CD4-positive, alpha-beta T cell treated with Interleukin-6 for 4 hours (primary cell): ENCODE measurements around the gene FHOD3.
"Not testable (repeated sequence)": the region's sequence is repeated elsewhere in the genome, so short reads cannot be mapped to it uniquely, and the experiment has no call there.

ENCODE experiments used
- DNase-seq: peaks from one replicate; pipeline ENCODE4 v3.0.0-alpha.2; 2020; ENCODE audit warnings: mixed read lengths

Gene FHOD3

GRCh38 chr18:36454848-36455458 is 157.4 kb downstream of the FHOD3 start:
- DNase-seq: no peak

GRCh38 chr18:36455931-36456330 is 158.4 kb downstream of the FHOD3 start:
- DNase-seq: no peak

GRCh38 chr18:36456622-36457021 is 159.1 kb downstream of the FHOD3 start:
- no peak for DNase-seq

GRCh38 chr18:36457683-36458082 is 160.2 kb downstream of the FHOD3 start:
- DNase-seq: no peak

GRCh38 chr18:36458306-36458705 is 160.8 kb downstream of the FHOD3 start:
- no peak for DNase-seq

GRCh38 chr18:36459203-36459602 is 161.7 kb downstream of the FHOD3 start:
- DNase-seq: no peak

DNA sequence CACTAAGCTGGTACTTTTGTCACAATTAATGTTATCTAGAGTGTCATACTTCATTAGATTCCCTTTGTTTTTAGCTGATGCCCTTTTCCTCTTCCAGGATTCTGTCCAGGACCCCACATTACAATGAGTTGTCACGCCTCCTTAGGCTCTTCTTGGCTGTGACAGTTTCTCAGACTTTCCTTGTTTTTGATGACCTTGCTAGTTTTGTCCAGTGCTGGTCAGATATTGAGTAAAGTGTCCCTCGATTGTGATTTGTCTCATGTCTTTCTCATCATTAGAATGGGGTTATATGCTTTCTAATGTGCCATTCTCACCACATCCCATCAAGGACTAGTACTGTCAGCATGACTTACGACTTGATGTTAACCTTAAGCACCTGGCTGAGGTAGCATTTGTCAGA is 162.3 kb downstream of the FHOD3 start:
- no peak for DNase-seq

- DNase-seq: no peak
These were observed 162.9 kb downstream of the FHOD3 start for GRCh38 chr18:36460324-36460850.

- no peak for DNase-seq
These were observed 163.3 kb downstream of the FHOD3 start for GRCh38 chr18:36460854-36461253.

GRCh38 chr18:36461551-36461987 is 164.1 kb downstream of the FHOD3 start:
- no peak for DNase-seq

DNA sequence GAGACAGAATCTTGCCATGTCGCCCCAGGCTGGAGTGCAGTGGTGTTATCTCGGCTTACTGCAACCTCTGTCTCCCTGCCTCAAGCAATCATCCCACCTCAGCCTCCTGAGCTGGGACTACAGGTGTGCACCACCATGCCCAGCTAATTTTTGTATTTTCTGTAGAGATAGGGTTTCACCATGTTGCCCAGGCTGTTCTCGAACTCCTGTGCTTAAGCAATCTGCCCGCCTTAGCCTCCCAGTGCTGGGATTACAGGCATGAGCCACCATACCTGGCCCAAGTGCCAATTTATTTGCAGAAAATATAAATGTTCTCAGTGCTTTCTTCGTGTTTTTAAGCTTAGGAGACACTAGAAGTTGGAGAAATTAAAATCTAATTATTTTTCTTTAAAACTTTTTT is 166.0 kb downstream of the FHOD3 start:
- DNase-seq: not testable (repeated sequence)

DNA sequence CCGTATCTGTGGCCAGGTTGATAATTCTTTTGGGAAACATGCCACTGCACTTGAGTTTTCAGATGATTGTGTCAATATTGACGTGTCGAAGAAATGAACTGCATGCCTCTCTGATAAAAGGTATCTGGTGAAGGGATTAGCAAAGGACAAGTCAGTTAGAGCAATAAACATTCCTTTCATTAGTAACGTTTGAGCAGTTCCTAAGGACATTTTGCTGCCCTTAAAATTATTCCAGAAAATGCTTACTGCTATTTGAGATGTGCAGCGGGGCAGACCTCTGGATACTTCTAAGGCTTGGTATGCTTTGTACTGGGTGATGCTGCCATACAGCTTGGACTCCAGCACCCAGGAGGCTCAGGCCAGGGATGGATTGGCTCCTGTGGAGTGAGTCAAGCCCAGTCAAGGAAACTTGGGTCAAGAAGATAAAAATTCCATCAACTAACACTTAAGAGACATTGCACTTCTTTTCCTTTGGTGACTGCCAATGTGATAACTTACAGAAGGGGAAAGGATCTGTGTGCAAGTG is 166.7 kb downstream of the FHOD3 start:
- DNase-seq: no peak

- no peak for DNase-seq
These were observed 167.8 kb downstream of the FHOD3 start for GRCh38 chr18:36465276-36465675.

DNA sequence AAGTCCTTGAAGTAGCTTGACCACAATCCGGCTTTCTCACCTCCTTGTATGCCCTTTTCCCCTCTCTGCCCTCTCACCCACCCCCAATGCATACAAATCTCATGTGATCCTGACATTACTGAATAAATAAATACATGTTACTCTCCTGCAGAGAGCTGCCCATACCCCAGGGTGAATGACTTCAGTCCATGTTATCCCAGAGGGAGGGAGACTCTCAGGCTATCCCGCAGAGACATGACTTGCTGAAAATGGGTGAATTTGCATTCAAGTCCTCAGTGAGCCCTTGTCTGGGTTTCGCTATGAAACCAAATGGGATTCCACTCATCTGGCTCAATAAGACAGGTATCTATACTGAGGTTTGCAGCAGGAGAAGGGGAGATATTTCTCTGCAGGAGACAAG is 168.5 kb downstream of the FHOD3 start:
- no peak for DNase-seq

- no peak for DNase-seq
These were observed 170.1 kb downstream of the FHOD3 start for GRCh38 chr18:36467614-36468013.

- no peak for DNase-seq
These were observed 170.6 kb downstream of the FHOD3 start for GRCh38 chr18:36468161-36468560.

DNA sequence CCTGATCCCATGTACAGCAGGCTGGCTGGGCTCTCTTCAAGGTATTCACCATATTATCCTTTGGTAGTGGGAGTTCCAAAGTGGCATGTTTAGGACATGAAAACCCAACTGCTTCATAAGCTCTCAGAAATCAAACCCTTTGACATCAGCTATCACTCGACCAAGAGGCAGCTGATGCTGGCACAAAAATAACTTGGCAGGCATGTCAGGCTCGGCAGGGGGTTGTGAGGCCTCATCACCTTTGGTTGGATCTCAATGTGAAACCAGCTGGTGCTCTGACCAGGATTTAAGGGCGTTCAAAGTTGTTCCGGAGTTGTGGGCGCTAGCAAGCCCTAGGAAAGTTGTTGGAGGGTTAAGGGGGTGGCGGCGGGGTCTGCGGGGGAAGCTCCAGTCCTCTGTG is 171.9 kb downstream of the FHOD3 start:
- no peak for DNase-seq

- no peak for DNase-seq
These were observed 173.4 kb downstream of the FHOD3 start for GRCh38 chr18:36470896-36471295.

DNA sequence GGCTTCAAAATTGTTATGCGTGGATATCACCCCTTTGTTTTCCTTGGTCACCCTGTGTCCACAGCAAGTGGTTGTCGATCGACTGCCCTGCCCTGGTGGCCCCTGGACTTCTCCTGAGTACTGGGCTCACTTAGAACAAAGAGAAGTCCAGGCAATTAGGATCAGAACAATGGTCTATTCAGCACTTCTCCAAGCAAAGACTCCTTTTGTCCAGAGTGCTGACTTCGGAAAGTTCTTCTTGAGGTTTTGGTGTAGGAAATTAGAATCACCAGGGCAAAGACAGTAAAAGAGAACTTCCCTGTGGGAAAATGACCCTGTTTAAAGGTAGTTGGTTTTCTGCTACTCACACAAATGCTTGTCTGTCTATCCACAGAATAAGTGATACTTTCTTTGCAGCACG is 173.9 kb downstream of the FHOD3 start:
- no peak for DNase-seq

- no peak for DNase-seq
These were observed 178.9 kb downstream of the FHOD3 start for GRCh38 chr18:36476433-36476832.

DNA sequence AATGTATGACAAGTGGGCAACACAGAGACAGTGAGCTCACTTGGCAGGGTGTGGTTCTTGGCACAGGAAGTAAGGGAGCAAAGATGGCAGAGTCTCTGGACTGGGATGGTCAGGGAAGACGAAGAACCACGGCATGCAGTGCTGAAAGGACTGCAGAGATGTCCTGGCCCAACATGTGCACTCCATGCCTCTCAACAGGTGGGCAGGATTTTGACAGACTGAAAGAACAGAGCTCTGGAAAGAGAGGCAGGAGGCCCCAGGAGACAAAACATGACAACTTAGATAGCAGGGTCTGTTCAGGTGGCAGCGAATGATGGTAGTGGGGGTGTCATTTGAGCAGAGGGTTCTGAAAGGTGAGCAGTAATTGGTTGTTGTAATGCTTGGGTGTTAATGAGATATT is 180.3 kb downstream of the FHOD3 start:
- no peak for DNase-seq

- DNase-seq: no peak
These were observed 183.7 kb downstream of the FHOD3 start for GRCh38 chr18:36481201-36481657.

GRCh38 chr18:36481935-36482334 is 184.4 kb downstream of the FHOD3 start:
- DNase-seq: no peak

DNA sequence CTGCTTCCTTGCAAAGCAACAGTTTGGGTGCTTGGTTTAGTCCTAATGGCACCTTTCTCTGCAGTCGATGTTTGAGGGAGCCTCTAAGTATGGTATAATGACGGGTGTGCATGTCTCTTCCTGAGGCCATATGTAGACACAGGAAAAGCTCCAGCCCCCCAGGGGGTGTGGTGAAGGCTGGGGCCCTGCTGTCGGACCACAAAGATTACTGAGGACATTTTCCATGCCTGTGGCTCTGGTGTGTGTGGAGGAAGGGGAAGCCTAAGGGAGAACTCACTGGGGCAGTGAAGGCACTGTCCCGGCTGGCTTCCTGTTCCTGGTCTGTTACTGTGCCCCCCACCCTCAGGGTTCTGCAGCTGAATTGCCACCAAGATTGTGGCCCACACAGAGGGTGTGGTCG is 187.1 kb downstream of the FHOD3 start:
- no peak for DNase-seq

DNA sequence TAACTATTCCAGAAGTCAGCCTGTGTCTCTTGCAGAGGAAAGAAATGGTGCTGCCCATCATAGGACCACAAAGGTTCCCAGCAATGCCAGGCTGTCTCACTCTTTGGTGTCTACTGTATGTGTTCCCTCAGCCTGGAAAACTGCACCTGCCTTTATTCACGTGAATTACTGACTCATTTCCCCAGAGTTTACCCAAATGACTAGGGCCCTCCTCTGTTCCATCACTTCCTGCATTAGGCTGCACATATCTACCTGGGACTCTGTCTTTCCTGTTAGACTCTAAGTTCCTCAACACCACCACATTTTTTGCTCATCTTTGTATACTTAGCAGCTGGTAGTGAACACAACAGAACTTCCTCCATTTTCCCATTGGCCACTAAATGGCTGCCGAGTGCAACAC is 188.3 kb downstream of the FHOD3 start:
- no peak for DNase-seq
